Stimulated activated effector memory CD8-positive, alpha-beta T cell treated with anti-CD3 and anti-CD28 coated beads, Interleukin-12 subunit alpha, Interleukin-12 subunit beta, amount 100 ng/mL, for 72 hours (primary cell): ENCODE results near the gene ZNF274.
"Not testable (repeated sequence)": the region's sequence is repeated elsewhere in the genome, so short reads cannot be mapped to it uniquely, and the experiment has no call there.

Experiments used
- ATAC-seq: fragments of 150-1000 bp; cut with Tn5 transposase; 2 replicates; pipeline ENCODE4 v1.10.0; 2021
- DNase-seq, 2 donors: peaks; one replicate each; pipeline ENCODE4 v3.0.0; 2021 to 2022; ENCODE audit warnings: low spot score in 2 of 2
- H3K27ac Mint-ChIP-seq: one replicate; pipeline ENCODE4 v1.8.0; 2022; ENCODE audit warnings: mild to moderate bottlenecking, mixed read lengths
- H3K36me3 Mint-ChIP-seq: one replicate; pipeline ENCODE4 v1.8.0; 2022; ENCODE audit warnings: mild to moderate bottlenecking, mixed read lengths
- H3K4me1 Mint-ChIP-seq: one replicate; pipeline ENCODE4 v1.8.0; 2022; ENCODE audit warnings: mixed read lengths
- H3K4me3 Mint-ChIP-seq: one replicate; pipeline ENCODE4 v1.8.0; 2022; ENCODE audit warnings: mild to moderate bottlenecking, mixed read lengths
- H3K9me3 Mint-ChIP-seq: one replicate; pipeline ENCODE4 v1.8.0; 2022; ENCODE audit warnings: mixed read lengths

Gene ZNF274

GRCh38 chr19:58243351-58243750 lies 60.5 kb downstream of the ZNF274 start:
- DNase-seq (no peak), ATAC-seq (no peak)
- H3K36me3 Mint-ChIP-seq: peaks cover 100% of the 10 kb centered on the region
- H3K27ac Mint-ChIP-seq: no peak overlapping the region
- no peaks in the 10 kb centered on the region for H3K4me1 Mint-ChIP-seq
- peaks cover 14% of the 10 kb centered on the region for H3K9me3 Mint-ChIP-seq
- H3K4me3 Mint-ChIP-seq: no peak overlapping the region

GRCh38 chr19:58248886-58249285 lies 66.0 kb downstream of the ZNF274 start:
- Mint-ChIP-seq H3K36me3 (peaks cover 97% of the 10 kb centered on the region), H3K27ac (no peak overlapping the region), H3K9me3 (peaks cover 13% of the 10 kb centered on the region)

GRCh38 chr19:58252102-58252685 lies 69.3 kb downstream of the ZNF274 start:
- Mint-ChIP-seq H3K4me3 (no peak overlapping the region), H3K36me3 (peaks cover 96% of the 10 kb centered on the region), H3K4me1 (no peaks in the 10 kb centered on the region), H3K9me3 (peaks cover 18% of the 10 kb centered on the region), H3K27ac (no peak overlapping the region)
- no peak for DNase-seq
- ATAC-seq: no peak

More at GRCh38 chr19:58248886-58249285, 66.0 kb downstream of the ZNF274 start:
- DNase-seq (no peak), ATAC-seq (no peak)
- H3K4me1 Mint-ChIP-seq: no peaks in the 10 kb centered on the region
- no peak overlapping the region for H3K4me3 Mint-ChIP-seq

GRCh38 chr19:58258259-58258658 lies 75.4 kb downstream of the ZNF274 start:
- H3K4me1 Mint-ChIP-seq, H3K4me3 Mint-ChIP-seq, H3K27ac Mint-ChIP-seq, ATAC-seq, DNase-seq: not testable (repeated sequence)
- Mint-ChIP-seq H3K9me3 (peaks cover 41% of the 10 kb centered on the region), H3K36me3 (peaks cover 98% of the 10 kb centered on the region)

- DNase-seq (no peak), ATAC-seq (no peak)
- Mint-ChIP-seq H3K4me1 (peaks cover 5% of the 10 kb centered on the region), H3K9me3 (peaks cover 30% of the 10 kb centered on the region), H3K4me3 (no peak overlapping the region), H3K36me3 (peaks cover 97% of the 10 kb centered on the region), H3K27ac (no peak overlapping the region)
Observed at GRCh38 chr19:58261600-58261967, 78.7 kb downstream of the ZNF274 start.

- H3K27ac Mint-ChIP-seq: peak overlapping the region; percentile 14
- no peak overlapping the region for H3K4me3 Mint-ChIP-seq
- H3K9me3 Mint-ChIP-seq: peaks cover 30% of the 10 kb centered on the region
- peaks cover 5% of the 10 kb centered on the region for H3K4me1 Mint-ChIP-seq
- DNase-seq (no peak), ATAC-seq (no peak)
- peaks cover 97% of the 10 kb centered on the region for H3K36me3 Mint-ChIP-seq
Observed at GRCh38 chr19:58261968-58262921, 79.4 kb downstream of the ZNF274 start.

- H3K4me1 Mint-ChIP-seq: peaks cover 2% of the 10 kb centered on the region
- H3K36me3 Mint-ChIP-seq: peaks cover 96% of the 10 kb centered on the region
- H3K4me3 Mint-ChIP-seq: no peak overlapping the region
- ATAC-seq (no peak), DNase-seq (no peak)
- H3K27ac Mint-ChIP-seq: peak overlapping the region; percentile 14
- H3K9me3 Mint-ChIP-seq: peaks cover 23% of the 10 kb centered on the region
Observed at GRCh38 chr19:58262922-58263296, 80.0 kb downstream of the ZNF274 start.
